ENCODE measurements around the gene APBA2.

APBA2 gene

DNA sequence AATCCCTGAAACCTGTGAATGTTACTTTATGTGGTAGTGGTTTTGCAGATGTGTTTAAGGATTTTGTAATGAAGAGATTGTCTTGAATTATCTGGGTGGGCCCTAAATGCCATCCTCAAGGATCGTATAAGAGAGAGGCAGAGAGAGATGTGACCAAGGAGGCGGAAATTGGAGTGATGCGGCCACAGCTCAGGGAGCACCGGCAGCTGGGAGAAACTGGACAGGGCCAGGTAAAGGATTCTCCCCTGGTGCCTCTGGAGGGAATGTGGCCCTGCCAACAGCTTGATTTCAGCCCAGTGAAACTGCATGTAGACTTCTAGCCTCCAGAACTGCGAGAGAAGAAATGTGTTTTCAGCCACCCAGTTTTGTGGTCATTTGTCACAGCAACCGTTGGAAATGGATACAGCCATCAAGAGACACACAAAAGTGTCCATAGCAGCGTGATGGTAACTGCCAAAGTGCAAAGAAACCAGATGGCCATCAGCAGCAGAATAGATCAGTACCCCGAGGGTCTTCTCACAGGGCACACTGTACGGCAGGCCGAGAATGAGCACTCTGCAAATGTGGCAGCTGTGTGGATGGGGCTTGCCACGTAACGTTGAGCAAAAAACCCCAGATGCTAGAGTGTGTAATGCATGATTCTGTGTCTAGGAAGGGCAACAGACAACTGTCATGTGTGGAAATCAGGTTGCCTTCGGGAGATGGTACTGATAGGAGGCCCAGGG, 12.2 kb downstream of the APBA2 start:
- no peak for DNase-seq

DNA sequence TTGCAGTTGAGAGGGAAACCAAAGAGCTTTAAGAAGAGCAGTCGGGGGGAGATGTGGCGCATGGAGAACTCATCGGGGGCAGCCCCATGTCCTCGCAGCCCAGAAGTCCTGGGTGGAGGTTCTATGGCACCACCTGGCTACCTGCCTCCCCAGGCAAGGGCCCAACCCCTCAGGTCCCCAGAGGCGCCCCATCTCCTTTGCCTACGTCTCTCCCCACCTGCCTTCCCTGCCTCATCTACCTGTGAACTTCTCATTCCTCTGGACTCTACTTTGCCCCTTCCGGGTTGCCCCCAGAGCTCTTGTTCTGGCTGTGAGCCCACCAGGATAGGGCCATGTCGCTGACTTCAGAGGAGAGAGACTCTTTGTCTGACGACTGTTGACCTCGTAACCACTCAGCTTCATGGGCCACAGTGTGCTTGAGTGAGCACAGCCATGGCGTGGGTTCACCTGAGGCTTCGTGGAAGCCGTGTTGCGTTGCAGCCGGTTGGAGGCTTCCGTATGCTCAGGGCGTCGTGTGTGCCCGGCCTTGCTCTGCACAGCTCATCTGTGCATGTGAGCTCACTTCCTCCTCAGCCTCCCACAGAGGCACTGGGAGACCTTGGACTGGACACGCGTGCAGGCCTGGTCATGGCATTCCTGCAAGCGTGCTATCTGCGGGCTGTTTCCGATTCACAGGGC, 13.4 kb downstream of the APBA2 start:
- DNase-seq = no peak

DNA sequence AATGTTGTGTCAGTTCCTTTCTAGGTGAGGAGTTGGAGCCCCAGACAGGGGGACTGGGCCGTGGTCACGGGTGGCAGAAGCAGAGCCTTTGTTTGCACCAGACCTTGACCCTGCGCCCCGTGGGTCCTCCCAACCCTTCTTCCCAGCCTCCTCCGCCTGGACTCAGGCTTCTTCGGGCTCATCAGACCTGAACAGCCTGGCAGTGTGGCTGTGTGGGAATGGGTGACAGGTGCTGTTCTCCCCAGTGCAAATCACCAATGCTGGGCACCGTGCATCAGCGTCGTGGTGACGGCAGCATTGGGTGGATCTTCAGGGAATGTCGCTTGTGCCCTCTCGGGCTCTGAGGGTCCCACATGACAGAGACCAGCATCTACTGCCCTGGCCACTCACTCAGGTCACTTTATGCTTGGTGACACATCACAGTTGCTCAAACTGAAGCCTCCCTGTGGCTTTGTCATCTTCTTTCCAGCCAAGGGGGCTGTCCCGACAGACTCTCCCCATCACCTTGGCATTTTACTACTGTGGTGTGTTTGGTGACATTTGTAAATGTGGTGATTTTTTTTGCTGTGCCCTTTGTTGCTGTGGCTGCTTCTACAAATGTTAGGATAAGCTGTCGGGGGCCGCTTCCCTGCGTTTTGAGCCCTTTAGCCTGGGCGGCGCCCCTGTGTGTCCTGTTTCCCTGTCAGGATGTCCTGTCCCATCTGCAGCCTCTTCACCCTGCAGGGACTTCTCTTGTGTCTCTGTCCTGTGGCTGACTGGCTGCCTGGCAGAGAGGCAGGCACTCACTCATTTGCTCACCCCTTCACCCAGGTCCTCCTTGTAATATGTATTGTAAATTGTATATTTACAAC, 14.5 kb downstream of the APBA2 start:
- DNase-seq = no peak

DNA sequence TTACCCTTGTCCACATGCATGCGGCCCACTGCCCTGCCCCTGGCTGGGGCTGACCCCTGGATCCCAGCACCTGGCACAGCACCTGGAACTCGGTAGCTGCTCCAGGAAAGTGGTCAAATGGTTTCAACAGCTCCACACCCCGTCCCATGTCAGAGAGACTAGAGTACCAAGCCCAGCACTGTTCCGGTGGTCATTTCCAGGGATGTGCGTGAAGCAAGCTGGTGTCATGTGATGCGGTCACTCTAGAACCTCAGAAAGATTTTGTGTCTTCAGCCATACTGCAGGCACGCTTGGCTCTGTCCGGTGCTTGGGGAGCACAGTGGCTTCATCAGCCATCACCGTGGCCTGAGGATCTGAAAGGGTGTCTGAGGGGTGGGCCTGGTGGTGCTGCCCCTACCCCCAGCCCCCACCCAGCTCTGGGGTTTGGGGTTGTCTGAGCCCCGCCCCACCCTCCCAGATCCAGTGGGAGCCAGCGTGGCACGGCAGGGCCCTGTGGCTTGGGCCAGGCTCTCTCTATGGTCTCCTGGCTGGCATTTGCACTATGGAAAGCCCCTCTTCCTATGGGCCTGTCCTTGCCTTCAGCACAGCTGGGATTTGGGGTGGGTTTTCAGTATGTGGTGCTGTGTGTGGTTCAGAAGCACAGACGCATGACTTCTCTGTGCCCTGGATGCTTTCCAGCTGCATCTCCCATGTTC, 15.3 kb downstream of the APBA2 start:
- no peak for DNase-seq

DNA sequence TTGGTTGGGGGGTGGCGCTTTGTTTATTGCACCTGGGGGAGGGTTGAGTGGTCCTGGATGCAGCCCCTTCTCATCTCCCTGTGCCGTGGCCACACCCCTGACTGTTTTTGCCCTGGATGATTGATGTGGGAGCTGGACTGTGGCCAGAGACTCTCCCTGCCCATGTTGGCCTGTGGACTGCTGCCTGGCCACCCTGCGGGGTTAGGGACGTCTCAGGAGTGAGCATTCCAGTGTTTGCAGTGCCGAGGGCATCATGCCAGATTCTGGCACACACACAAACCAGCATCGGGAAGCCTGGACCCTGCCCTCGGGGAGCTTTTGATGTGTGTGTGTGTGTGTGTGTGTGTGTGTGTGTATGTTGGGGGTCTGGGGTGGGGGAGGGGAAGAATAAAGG, 15.8 kb downstream of the APBA2 start:
- DNase-seq = no peak

DNA sequence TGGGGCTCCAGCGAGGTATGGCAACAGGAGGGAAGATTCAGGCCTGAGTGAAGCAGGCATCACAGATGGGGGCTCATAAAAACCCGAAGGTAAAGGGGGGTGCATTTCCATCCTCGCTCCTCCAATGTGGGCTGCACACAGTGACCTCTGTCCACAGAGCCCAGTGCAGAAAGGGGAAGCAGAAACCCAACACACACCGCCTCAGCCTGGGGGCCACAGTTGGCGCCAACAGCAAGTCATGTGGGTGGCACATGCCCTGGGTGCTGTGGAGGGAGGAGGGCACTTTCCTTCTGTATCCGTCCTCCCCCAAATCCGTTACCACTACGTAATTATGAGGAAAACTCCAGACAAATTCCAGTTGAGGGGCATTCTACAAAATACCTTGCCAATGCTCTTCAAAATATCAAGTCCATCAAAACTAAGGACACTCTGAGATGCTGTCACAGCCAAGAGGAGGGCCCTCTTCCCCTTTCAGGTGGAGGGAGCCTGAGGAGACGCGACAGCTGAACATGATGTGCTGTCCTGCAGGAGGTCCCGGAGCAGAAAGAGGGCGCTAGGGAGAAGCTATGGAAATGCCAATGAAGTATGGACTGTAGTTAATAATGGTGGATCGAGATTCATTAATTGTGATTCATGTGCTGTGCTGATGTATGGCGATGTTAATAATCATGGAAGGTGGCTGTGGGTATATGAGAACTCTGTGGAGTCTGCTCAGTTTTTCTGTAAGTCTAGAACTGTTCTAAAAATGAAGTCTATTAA, 16.4 kb downstream of the APBA2 start:
- no peak for DNase-seq

DNA sequence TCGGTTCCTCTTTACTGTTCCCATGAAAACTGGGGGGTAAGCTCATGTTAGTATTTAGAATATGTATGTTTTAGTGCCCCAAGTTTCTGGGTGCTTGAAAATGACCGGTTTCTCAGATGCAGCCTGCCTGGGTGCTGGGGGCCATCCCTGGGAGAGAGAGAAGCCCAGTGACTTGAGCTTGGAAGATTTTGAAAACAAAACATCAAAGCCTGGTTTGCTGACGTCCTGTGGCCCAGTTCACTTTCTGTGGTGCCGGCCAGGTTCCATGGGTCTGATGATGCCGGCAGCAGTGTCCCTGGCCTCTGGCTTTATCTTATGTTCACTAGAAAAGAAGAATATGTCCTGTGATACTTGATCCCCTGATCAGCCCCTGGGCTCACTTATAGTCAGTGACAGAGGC, 17.1 kb downstream of the APBA2 start:
- no peak for DNase-seq

DNA sequence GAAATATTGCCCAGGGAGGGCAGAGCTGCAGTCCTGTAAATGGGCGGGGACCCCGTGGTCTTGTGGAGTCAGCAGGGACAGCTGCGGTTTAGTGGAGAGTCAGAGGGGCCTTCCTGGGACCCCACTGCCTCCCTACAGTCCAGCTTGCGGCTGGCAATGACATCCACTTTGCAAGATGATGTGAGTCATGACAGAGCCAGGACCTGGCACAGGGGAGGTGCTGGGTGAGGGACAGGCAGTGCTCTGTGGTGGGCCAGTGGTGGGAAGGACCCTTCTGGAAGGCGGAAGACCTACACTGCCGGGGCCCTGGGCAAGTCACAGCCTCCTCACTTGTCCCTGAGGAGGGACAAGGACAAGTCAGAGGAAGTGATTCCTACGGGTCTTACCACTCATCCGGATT, 17.8 kb downstream of the APBA2 start:
- no peak for DNase-seq

DNA sequence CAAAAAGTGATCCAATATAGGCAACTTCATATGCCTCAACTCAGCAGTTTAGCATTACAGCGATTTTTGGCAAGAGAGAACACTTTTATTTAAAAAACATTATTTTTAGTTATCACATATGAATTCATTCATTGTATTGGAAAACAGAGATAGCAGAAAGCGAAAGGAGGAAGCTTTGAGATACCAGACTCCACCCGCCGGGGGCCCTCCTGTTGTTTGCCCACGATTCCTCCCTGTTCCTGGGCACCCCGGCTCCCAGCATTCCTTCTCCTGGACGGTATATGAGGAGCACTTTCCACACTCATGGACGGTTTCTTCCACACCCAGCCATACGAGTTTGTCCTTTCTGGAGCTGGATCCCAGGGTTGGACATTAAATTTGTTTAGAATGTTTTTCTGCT, 18.2 kb downstream of the APBA2 start:
- DNase-seq = no peak

DNA sequence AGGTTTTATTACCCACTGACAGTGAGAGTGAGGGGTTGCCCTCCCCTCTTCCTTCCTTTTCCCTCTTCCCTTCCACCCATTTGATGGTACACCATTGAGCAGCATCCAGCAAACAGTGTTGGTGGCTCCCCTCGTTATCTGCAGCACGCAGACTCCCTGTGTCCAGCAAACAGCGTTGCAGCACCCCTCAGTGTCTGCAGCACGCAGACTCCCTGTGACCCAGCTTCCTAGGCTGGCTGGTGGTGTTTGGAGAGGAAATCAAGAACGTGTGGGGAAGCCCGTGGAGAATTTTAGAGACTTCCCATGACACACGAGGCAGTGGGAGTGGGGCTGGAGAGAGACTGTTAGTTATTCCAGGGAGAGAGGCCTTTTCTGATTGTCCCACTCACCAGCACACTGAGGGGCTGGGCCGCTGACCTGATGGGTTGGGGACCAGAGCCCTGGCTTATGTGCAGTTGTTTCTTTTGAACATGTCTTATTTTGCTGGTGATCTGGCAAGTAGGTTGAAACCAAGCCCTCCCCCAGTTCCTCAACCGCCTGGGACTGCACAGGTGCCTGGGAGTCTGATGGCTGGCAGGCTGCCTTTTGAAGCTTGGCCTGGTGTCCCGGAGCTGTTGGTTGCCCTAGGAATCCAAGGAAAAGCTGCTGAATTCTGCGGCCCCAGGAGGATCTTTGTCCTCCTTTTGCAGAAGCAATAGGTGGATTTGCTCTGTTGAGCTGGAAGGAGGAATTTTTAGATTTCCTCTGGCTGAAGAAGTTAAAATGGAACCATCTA, 19.0 kb downstream of the APBA2 start:
- no peak for DNase-seq

DNA sequence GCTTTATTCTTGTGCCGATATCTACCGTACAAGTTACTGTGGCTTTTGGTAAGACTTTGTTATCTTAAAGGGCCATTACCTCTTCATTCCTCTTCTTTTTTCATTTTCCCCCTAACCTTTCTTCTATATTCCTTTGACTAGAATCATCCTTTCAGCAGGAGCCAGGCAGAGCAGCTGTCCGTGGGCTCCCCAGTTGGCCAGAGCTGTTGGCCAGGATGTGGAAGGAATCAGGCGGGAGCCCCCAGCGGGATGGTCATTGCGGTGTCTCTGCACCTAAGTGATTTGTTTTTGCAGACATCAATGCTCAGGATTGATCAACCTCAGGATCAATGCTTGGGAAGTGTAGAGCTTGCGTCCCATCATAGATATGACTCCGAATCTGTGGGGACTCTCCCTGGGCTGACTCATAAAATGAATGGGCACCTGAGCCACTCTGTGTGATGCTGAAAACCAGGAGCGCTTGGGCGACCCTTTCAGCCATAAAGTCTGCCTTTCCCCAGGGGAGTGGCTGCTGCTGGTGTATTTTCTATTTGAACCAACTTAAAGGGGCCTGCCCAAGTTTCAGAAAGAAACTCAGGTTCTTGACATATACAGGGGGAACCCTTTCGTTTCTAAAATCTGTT, 21.7 kb downstream of the APBA2 start:
- no peak for DNase-seq

DNA sequence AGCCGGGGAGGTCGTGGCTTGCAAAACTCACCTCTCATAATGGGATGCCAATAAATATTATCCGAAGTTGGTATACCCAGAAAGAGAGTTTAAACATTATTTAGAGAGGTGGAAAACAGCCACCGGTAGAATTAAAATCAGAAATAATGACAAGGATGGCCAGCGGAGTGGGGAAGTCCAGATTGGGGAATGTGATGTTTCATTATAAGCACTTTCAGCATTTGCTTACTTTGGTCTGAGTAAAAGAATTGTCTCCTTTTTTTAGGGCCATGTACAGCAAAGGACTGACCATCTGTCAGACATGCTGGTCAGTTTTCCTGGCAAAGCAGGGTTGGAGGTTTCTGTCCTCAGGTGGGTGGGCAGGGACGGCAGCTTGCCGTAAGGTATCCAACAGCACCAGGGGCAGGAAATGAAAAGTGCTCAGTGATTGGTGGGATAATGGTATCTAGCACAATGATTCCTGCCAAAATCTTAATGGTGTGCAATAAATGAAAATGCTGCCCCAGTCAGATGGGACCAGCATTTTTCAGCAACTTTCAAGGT, 24.3 kb downstream of the APBA2 start:
- no peak for DNase-seq

DNA sequence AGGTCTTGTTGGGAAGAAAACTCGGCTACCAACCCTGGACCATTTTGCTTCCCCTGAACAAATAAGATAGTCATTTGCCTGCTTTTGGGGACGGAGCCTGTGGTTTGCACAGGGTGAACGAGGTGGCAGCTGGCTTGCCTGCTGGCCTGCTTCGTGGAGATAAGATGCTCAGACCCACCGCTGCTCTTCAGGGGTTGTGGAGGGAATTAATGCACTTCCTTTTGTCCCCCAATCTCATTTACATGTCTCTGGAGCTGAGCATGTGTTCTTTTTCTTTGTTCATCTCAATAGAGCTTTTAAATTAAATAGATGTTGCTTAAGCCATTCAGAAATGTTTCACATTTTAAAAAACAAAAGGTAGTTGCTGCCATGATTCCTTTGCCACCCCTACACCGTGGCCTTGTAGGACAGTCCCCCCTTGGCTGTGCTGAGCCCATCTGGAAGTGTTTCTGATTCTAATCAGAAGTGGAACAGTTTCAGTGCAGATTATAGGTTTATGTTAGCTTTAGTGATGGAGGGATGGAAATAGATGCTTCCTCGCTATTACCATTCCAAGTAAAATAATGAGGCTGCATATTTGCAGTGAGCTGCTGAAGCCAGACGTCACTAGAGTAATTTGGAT, 25.6 kb downstream of the APBA2 start:
- DNase-seq = no peak

DNA sequence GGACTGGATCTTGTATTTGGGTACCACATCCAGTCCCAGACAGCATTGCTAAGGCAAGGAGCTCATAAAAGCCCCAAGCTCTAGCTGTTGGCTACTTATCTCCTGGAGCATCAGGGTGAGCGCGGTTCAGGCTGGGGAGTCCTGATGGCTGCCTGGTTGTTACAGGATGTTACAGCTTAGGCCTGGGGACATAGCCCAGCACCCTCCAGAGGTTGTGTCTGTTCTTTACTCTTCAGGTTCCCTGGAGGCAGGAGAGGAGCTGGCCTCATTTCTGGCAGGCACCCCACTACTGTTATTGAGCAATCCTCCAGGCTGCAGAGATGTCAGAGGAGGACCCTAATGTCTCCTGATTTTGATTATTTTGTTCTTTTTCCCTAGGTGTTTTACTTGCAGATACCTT, 26.6 kb downstream of the APBA2 start:
- DNase-seq = no peak

DNA sequence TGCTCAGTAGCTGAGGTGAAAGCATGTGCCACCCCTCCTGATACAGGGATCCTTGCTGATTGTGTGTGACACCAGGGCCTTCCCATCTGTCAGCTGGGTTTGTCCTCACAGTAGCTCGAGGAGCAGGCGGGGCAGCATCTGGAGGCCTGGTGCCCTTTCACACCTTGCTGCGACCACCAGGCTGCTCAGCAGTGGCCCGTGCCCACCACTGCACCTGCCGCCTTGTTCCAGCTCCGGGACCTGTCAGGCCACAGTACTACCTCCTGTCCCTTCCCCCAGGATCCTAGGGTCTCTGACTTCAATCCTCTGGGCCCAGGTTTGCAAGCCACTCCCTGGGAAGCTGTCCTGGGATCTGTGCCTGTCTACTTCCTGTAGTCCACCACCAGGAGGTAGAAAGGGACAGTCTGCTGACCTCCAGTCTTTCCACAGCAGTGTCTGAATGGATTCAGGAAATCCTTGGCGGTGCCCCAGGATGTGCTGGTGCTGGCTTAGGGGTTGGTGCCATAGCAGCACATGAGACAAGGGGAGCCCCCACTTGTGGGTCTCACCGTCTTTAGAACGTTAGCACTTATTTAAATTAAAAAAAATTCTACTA, 27.5 kb downstream of the APBA2 start:
- no peak for DNase-seq

DNA sequence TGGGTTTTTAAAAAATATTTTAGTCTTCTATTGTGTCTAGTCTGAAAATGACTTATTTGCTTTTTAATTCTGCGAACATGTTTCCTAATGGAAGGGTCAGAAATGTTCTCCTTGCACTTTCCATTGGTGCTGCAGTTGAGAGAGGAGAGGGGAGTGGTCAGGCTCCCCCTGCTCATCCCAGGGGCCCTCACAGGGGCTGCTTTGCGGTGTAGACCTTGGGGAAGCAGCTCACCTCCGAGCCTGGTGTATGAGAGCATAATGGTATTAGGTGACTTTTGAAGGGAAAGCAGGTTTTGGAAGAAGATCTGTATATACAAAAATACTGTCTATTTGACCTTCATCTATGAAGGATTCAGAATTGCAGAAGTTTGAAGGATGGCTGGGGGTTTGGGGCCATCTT, 28.3 kb downstream of the APBA2 start:
- DNase-seq = no peak

DNA sequence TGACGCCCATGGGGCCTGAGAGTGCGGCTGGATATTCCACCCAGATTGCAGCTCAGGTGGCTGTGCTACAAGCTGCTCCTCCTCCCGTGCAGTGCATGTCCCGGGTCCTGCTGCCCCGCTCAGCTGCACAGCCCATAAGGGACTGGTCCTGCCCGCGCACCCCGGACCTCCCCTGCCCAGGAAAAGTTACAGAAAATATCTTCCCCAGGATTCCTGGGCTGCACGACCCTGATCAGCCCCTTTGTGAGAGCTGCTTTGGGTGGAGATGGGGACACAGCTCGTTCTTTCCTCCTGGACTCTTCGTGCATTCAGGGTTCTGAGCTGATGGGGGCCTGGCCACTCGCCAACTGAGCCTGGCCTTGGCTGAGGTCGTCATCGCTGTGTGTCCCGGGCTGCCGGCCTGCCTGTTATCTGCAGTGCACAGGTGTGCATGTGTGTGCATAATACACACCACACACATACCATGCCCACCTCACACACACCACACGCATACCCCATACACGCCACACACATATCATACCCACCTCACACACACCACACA, 28.8 kb downstream of the APBA2 start:
- no peak for DNase-seq

DNA sequence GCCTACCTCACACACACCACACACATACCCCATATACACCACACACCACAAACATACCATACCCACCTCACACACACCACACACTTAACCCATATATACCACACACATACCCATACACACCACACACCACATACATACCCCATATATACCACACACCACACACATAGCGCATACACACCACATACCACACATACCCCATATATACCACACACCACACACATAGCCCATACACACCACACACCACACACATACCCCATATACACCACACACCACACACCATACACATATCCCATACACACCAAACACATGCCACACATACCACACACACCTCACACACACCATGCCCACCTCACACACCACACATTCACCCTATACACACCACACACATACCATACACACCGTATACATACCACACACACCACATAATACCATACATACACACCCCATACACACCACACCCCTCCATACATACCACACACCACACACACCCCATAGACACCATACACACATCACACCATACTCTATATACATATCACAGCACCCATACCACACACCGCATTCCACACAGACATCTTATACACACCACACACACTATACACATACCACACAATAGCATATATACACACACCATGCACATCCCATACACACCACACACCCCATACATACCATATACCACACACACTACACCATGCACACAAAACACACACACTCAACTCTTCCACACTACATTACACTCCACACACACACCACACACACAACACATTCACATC, 29.5 kb downstream of the APBA2 start:
- DNase-seq = no peak

DNA sequence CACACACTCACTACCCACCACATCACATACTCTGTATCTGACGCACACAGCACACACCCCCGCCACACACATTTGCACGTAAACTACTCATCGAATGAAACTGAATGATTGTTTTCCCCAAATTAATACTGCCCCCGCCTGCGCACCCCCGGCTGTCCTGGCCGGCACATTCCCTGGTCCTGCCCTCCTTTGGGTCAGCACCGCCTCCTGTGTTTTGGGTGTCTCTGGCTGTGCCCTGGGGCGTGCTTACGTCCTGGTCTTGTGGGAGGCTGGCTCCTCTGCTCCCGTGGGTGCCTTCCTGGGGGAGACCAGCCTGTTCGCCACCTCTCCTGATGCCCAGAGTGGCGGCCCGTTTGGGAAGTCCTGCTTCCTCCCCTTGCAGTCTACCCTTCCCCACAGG, 30.2 kb downstream of the APBA2 start:
- DNase-seq = no peak

Measured in fibroblast of skin of right biceps (primary cell).